ENCODE measurements around the gene RNF180.

DNA sequence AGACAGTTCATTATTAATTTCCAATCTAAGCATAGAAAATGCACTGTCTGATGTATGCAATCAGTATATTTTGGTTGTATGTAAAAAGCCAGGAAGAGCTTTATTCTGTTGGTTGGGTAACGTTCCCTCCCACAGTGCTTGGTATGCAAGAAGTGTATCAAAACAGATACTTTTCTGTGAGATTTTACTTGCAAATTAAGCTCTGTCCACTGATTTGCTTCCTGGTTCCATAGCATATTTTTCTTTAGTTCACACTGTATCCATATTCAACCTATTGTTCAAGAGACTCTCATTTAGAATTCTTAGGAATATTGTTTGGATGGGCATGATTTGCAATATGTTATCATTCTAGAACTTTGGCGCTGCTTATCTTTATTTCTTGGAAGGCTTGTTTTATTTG lies 47.4 kb downstream of the RNF180 start:
- TF ChIP-seq CTCF (IDR thresholded peaks at IDR 0.05; ENCODE audit: borderline replicate concordance, extremely low read depth, low read length, poor library complexity, severe bottlenecking) (no peak), EZH2 (IDR thresholded peaks at IDR 0.05; ENCODE audit: borderline replicate concordance, low read depth, low read length, severe bottlenecking) (no peak)
